ENCODE measurements around the gene RFPL2. TPM values are rescaled to one million over a fixed set of nuclear protein-coding genes. Genes with fewer than 3 reads are reported as not detected.
"Not testable (repeated sequence)": the region's sequence is repeated elsewhere in the genome, so short reads cannot be mapped to it uniquely, and the experiment has no call there.

The RFPL2 gene
- total RNA-seq, 2 experiments from 2014 or later, result 0.52 to 0.53 TPM

DNA sequence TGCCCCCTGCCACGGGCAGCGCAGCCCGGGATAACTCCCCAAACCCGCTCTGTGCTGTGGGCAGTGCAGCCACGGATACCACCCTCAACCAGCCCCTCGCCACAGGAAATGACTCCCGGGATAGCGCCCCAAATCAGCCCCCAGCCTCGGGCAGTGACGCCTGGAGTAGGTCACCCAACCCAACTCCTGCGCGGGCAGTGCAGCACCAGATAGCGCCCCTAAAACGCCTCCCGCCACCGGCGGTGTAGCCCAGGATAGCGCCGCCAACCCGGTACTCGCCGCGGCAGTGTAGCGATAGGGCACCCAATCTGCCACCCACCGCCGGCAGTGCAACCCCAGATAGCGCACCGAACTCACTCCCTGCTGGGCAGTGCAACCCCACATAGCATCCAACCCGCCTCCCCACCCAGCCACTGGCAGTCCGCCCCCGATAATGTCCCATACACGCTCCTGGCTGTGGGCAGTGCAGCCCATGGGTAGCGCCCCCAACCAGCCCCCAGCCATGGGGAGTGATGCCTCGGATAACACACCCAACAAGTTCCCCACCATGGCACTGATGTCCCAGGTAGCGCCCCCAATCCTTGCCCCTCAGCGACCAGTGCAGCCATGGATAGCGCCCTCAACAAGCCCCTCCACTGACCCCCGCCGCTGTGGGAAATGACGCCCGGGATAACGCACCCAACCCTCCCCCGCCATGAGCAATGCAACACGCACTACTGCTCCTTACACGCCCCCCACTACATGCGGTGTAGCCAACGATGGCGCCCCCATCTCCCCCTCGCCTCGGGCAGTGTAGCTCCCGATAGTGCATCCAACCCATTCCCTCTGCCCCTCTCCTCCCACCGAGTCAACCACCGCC is 1.5 kb downstream of the RFPL2 start:
- Mint-ChIP-seq H3K9me3 (no peaks in the 10 kb centered on the region), H3K27ac (no peak overlapping the region), H3K4me1 (ENCODE audit: low read depth) (peaks cover 48% of the 10 kb centered on the region), H3K27me3 (peaks cover 6% of the 10 kb centered on the region), H3K4me3 (peak overlapping the region; percentile 70), H3K36me3 (no peaks in the 10 kb centered on the region)
- intact Hi-C loops (cut with micrococcal nuclease), result loop anchor here (5.0 kb wide), 2 partner anchors 36 to 64 kb away; no protein-coding TSS in a partner anchor
- ChIA-PET CTCF (no interaction called here), POLR2A (no interaction called here)
- peak; percentile 29 for DNase-seq

- Mint-ChIP-seq H3K4me3 (peak overlapping the region; percentile 70), H3K27ac (no peak overlapping the region), H3K4me1 (ENCODE audit: low read depth) (peaks cover 48% of the 10 kb centered on the region), H3K36me3 (no peaks in the 10 kb centered on the region), H3K9me3 (no peaks in the 10 kb centered on the region), H3K27me3 (peaks cover 6% of the 10 kb centered on the region)
- intact Hi-C loops (cut with micrococcal nuclease), result loop anchor here (1.0 to 5.0 kb wide), 3 partner anchors 35 to 271 kb away; no protein-coding TSS in a partner anchor
- POLR2A ChIA-PET, result interaction anchor here (0.6 kb wide), 1 partner anchor 209 kb away, joined by 3 read pairs; no protein-coding TSS in a partner anchor
- CTCF ChIA-PET, result interaction anchor here (0.6 to 2.1 kb wide), 12 partner anchors 8 to 272 kb away, joined by 3 to 12 read pairs (median 4); partner anchors contain the start of gene FBXO7
- DNase-seq, result peak; percentile 60
These were observed 2.2 kb downstream of the RFPL2 start for GRCh38 chr22:32202539-32203180.

- no peaks in the 10 kb centered on the region for H3K9me3 Mint-ChIP-seq
- peaks cover 6% of the 10 kb centered on the region for H3K27me3 Mint-ChIP-seq
- peaks cover 48% of the 10 kb centered on the region for H3K4me1 Mint-ChIP-seq (ENCODE audit: low read depth)
- no peak for DNase-seq
- H3K27ac Mint-ChIP-seq, result no peak overlapping the region
- ChIA-PET CTCF (interaction anchor here (0.6 to 2.2 kb wide), 14 partner anchors 9 to 273 kb away, joined by 3 to 12 read pairs (median 4); partner anchors contain the start of gene FBXO7), POLR2A (interaction anchor here (0.6 kb wide), 1 partner anchor 209 kb away, joined by 3 read pairs; no protein-coding TSS in a partner anchor)
- H3K4me3 Mint-ChIP-seq, result peak overlapping the region; percentile 70
- H3K36me3 Mint-ChIP-seq, result no peaks in the 10 kb centered on the region
- intact Hi-C loops (cut with micrococcal nuclease), result loop anchor here (1.0 to 5.0 kb wide), 3 partner anchors 35 to 271 kb away; no protein-coding TSS in a partner anchor
These were observed 2.7 kb downstream of the RFPL2 start for GRCh38 chr22:32202161-32202538.

GRCh38 chr22:32200752-32201151 is 4.1 kb downstream of the RFPL2 start:
- Mint-ChIP-seq H3K27ac (peak overlapping the region; percentile 11), H3K9me3 (no peaks in the 10 kb centered on the region), H3K4me1 (ENCODE audit: low read depth) (peaks cover 38% of the 10 kb centered on the region), H3K27me3 (peaks cover 6% of the 10 kb centered on the region), H3K4me3 (no peak overlapping the region), H3K36me3 (no peaks in the 10 kb centered on the region)
- intact Hi-C loops (cut with micrococcal nuclease), result loop anchor here (5.0 kb wide), 2 partner anchors 33 to 67 kb away; no protein-coding TSS in a partner anchor
- POLR2A ChIA-PET, result no interaction called here
- peak; percentile 41 for DNase-seq
- CTCF ChIA-PET, result interaction anchor here (1.1 to 2.4 kb wide), 5 partner anchors 66 to 273 kb away, joined by 4 to 12 read pairs (median 6); no protein-coding TSS in a partner anchor

DNA sequence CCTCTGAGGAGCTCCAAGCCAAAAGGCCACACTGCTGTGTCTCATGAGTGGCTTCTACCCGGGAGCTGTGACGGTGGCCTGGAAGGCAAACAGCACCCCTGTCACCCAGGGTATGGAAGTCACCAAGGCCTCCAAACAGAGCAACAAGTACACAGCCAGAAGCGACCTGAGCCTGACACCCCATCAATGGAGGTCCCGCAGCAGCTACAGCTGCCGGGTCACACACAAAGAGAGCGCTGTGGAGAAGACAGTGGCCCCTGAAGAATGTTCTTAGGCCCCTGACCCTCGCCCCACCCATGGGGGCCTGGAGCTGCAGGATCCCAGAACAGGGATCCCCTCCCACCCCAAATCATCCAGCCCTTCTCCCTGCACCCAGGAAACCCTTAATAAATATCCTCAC is 4.9 kb downstream of the RFPL2 start:
- no peaks in the 10 kb centered on the region for H3K36me3 Mint-ChIP-seq
- DNase-seq, result no peak
- no peak overlapping the region for H3K4me3 Mint-ChIP-seq
- intact Hi-C loops (cut with micrococcal nuclease), result loop anchor here (5.0 kb wide), 2 partner anchors 33 to 67 kb away; no protein-coding TSS in a partner anchor
- no peak overlapping the region for H3K27ac Mint-ChIP-seq
- CTCF ChIA-PET, result interaction anchor here (2.2 to 2.4 kb wide), 2 partner anchors 66 to 244 kb away, joined by 5 to 12 read pairs; no protein-coding TSS in a partner anchor
- H3K4me1 Mint-ChIP-seq (ENCODE audit: low read depth), result peaks cover 36% of the 10 kb centered on the region
- POLR2A ChIA-PET, result no interaction called here
- peaks cover 6% of the 10 kb centered on the region for H3K27me3 Mint-ChIP-seq
- no peaks in the 10 kb centered on the region for H3K9me3 Mint-ChIP-seq

- no peak for DNase-seq
- ChIA-PET CTCF (interaction anchor here (2.4 kb wide), 1 partner anchor 67 kb away, joined by 12 read pairs; no protein-coding TSS in a partner anchor), POLR2A (no interaction called here)
- intact Hi-C loops (cut with micrococcal nuclease), result no loop called here
- Mint-ChIP-seq H3K36me3 (no peaks in the 10 kb centered on the region), H3K27ac (no peak overlapping the region), H3K9me3 (no peaks in the 10 kb centered on the region), H3K27me3 (peaks cover 6% of the 10 kb centered on the region), H3K4me3 (no peak overlapping the region), H3K4me1 (ENCODE audit: low read depth) (peaks cover 32% of the 10 kb centered on the region)
These were observed 5.5 kb downstream of the RFPL2 start for GRCh38 chr22:32199341-32199740.

GRCh38 chr22:32197553-32198226 is 7.2 kb downstream of the RFPL2 start:
- CTCF ChIA-PET; H3K36me3 Mint-ChIP-seq; H3K4me3 Mint-ChIP-seq; H3K27me3 Mint-ChIP-seq; DNase-seq; H3K9me3 Mint-ChIP-seq; H3K27ac Mint-ChIP-seq; POLR2A ChIA-PET; intact Hi-C loops (cut with micrococcal nuclease): not testable (repeated sequence)
- H3K4me1 Mint-ChIP-seq (ENCODE audit: low read depth), result peaks cover 16% of the 10 kb centered on the region

- H3K36me3 Mint-ChIP-seq; intact Hi-C loops (cut with micrococcal nuclease); H3K9me3 Mint-ChIP-seq; CTCF ChIA-PET; DNase-seq; H3K27me3 Mint-ChIP-seq; H3K4me1 Mint-ChIP-seq (ENCODE audit: low read depth); H3K4me3 Mint-ChIP-seq; POLR2A ChIA-PET; H3K27ac Mint-ChIP-seq: not testable (repeated sequence)
These were observed 9.0 kb downstream of the RFPL2 start for GRCh38 chr22:32195900-32196299.

DNA sequence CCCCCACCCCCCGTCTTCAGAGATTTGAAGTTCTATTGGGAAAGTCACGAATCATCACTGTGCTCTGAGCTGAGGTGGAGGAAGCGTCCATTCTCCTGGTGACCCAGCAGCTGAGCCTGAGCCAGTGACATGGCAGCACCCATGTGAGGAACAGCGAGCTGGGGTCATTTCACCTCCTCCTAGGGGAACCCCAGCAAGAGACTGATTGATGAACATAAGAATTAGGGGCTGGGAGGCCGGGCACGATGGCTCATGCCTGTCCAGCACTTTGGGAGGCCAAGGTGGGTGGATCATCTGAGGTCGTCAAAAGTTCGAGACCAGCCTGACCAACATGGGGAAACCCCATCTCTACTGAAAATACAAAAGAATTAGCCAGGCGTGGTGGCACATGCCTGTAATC is 11.5 kb downstream of the RFPL2 start:
- H3K36me3 Mint-ChIP-seq; H3K27me3 Mint-ChIP-seq; H3K4me3 Mint-ChIP-seq; intact Hi-C loops (cut with micrococcal nuclease); POLR2A ChIA-PET; H3K4me1 Mint-ChIP-seq (ENCODE audit: low read depth); H3K9me3 Mint-ChIP-seq; DNase-seq; H3K27ac Mint-ChIP-seq; CTCF ChIA-PET: not testable (repeated sequence)

- H3K27me3 Mint-ChIP-seq; intact Hi-C loops (cut with micrococcal nuclease); H3K9me3 Mint-ChIP-seq; POLR2A ChIA-PET; H3K4me1 Mint-ChIP-seq (ENCODE audit: low read depth); H3K27ac Mint-ChIP-seq; H3K4me3 Mint-ChIP-seq; DNase-seq; CTCF ChIA-PET; H3K36me3 Mint-ChIP-seq: not testable (repeated sequence)
These were observed 13.9 kb downstream of the RFPL2 start for GRCh38 chr22:32191021-32191420.

DNA sequence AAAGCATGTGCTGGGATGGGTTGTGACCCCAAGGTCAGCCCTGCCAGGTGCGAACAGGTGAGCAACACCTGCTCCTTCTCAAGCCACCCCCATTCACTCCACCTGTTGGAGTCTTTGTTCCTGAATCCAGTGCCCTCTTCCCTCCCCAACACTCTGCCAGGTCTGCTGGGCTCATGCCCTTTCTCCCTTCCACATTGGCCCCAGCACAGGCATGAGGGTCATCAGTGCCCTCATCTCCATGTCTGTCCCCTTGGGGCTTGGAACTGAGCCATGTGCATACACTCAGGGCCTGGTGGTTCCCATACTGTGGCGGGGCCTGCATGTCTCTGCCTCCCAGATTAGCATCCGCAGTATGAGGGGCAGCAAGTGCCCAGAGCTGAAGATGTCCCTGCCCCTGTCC is 19.1 kb downstream of the RFPL2 start:
- no peaks in the 10 kb centered on the region for H3K4me1 Mint-ChIP-seq (ENCODE audit: low read depth)
- peaks cover 6% of the 10 kb centered on the region for H3K27me3 Mint-ChIP-seq
- DNase-seq, result no peak
- H3K9me3 Mint-ChIP-seq, result no peaks in the 10 kb centered on the region
- H3K27ac Mint-ChIP-seq, result no peak overlapping the region
- H3K36me3 Mint-ChIP-seq, result no peaks in the 10 kb centered on the region
- POLR2A ChIA-PET, result no interaction called here
- intact Hi-C loops (cut with micrococcal nuclease), result no loop called here
- CTCF ChIA-PET, result no interaction called here
- H3K4me3 Mint-ChIP-seq, result no peak overlapping the region

DNA sequence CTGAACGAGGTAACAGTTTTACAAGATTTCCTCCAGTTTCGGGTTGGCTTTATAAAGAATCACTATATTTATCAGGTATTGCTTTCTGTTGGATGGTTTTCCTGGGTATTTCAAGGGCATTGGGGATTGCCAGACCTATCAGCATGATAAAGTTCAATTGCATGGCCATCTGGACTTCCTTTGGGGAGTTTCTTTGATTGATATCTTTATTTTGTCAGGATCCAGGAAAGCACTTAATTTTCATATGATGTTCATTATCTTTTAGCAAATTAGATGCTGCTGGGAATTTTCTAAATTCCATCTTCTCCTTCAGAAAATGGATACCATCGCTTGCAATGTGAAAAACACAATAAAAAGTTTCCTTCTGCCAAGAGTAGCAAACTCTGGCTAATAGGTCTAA is 21.2 kb downstream of the RFPL2 start:
- intact Hi-C loops (cut with micrococcal nuclease), result no loop called here
- Mint-ChIP-seq H3K27me3 (peaks cover 12% of the 10 kb centered on the region), H3K36me3 (no peaks in the 10 kb centered on the region), H3K27ac (no peak overlapping the region), H3K9me3 (no peaks in the 10 kb centered on the region), H3K4me3 (no peak overlapping the region), H3K4me1 (ENCODE audit: low read depth) (no peaks in the 10 kb centered on the region)
- no peak for DNase-seq
- ChIA-PET CTCF (no interaction called here), POLR2A (no interaction called here)

All from activated CD4-positive, alpha-beta memory T cell treated with anti-CD3 and anti-CD28 coated beads for 36 hours (primary cell).